IPS-18a (cell line): ENCODE results near the gene FECH.
"Not testable (repeated sequence)": the region's sequence is repeated elsewhere in the genome, so short reads cannot be mapped to it uniquely, and the experiment has no call there.

Source experiments
- H3K27ac ChIP-seq: one replicate; pipeline ENCODE4 v1.5.1; 2013; ENCODE audit warnings: low read length
- H3K27me3 ChIP-seq: one replicate; pipeline ENCODE4 v1.6.1; 2013; ENCODE audit warnings: mild to moderate bottlenecking, low read length; ENCODE audit not compliant: control insufficient read depth, insufficient read depth
- H3K36me3 ChIP-seq: one replicate; pipeline ENCODE4 v1.6.1; 2013; ENCODE audit warnings: low read depth, low read length; ENCODE audit not compliant: control insufficient read depth
- H3K4me1 ChIP-seq: one replicate; pipeline ENCODE4 v1.6.1; 2013; ENCODE audit warnings: low read depth, low read length; ENCODE audit not compliant: control insufficient read depth
- H3K4me3 ChIP-seq: one replicate; pipeline ENCODE4 v1.5.1; 2013; ENCODE audit warnings: low read length
- H3K9ac ChIP-seq: one replicate; pipeline ENCODE4 v1.6.1; 2013; ENCODE audit warnings: mild to moderate bottlenecking, low read length, moderate library complexity
- H3K9me3 ChIP-seq: one replicate; pipeline ENCODE4 v1.6.1; 2013; ENCODE audit warnings: low read depth, low read length; ENCODE audit not compliant: control insufficient read depth

The FECH gene

GRCh38 chr18:57618910-57619309, 32.4 kb upstream of the FECH start:
- peaks cover 33% of the 10 kb centered on the region for H3K36me3 ChIP-seq
- no peak overlapping the region for H3K27ac ChIP-seq
- H3K27me3 ChIP-seq: no peaks in the 10 kb centered on the region
- peaks cover 7% of the 10 kb centered on the region for H3K4me1 ChIP-seq
- no peak overlapping the region for H3K4me3 ChIP-seq
- no peak overlapping the region for H3K9ac ChIP-seq
- no peaks in the 10 kb centered on the region for H3K9me3 ChIP-seq

GRCh38 chr18:57603871-57604270, 17.4 kb upstream of the FECH start:
- Histone ChIP-seq H3K36me3 (peaks cover 93% of the 10 kb centered on the region), H3K9ac (no peak overlapping the region), H3K27ac (no peak overlapping the region), H3K27me3 (no peaks in the 10 kb centered on the region), H3K4me3 (no peak overlapping the region), H3K4me1 (no peaks in the 10 kb centered on the region), H3K9me3 (no peaks in the 10 kb centered on the region)

- Histone ChIP-seq H3K9ac (no peak overlapping the region), H3K36me3 (peaks cover 22% of the 10 kb centered on the region), H3K27ac (no peak overlapping the region), H3K4me1 (no peaks in the 10 kb centered on the region), H3K4me3 (no peak overlapping the region), H3K27me3 (no peaks in the 10 kb centered on the region), H3K9me3 (no peaks in the 10 kb centered on the region)
Measured at GRCh38 chr18:57595347-57595746, 8.8 kb upstream of the FECH start.

- H3K27me3 ChIP-seq, H3K9ac ChIP-seq, H3K4me1 ChIP-seq, H3K4me3 ChIP-seq, H3K27ac ChIP-seq, H3K36me3 ChIP-seq, H3K9me3 ChIP-seq: not testable (repeated sequence)
Measured at GRCh38 chr18:57592716-57593115, 6.2 kb upstream of the FECH start.

GRCh38 chr18:57589161-57589560, 2.7 kb upstream of the FECH start:
- Histone ChIP-seq H3K4me1 (peaks cover 13% of the 10 kb centered on the region), H3K27me3 (no peaks in the 10 kb centered on the region), H3K9ac (no peak overlapping the region), H3K36me3 (no peaks in the 10 kb centered on the region), H3K9me3 (no peaks in the 10 kb centered on the region), H3K4me3 (no peak overlapping the region), H3K27ac (no peak overlapping the region)

GRCh38 chr18:57587098-57587661, 678 bp upstream of the FECH start:
- Histone ChIP-seq H3K27me3 (no peaks in the 10 kb centered on the region), H3K4me1 (peaks cover 13% of the 10 kb centered on the region), H3K9ac (peak overlapping the region; percentile 58), H3K9me3 (no peaks in the 10 kb centered on the region), H3K36me3 (no peaks in the 10 kb centered on the region), H3K27ac (no peak overlapping the region), H3K4me3 (peak overlapping the region; percentile 66)

GRCh38 chr18:57585855-57586250, 649 bp downstream of the FECH start:
- Histone ChIP-seq H3K4me1 (peaks cover 13% of the 10 kb centered on the region), H3K27ac (no peak overlapping the region), H3K4me3 (peak overlapping the region; percentile 66), H3K36me3 (no peaks in the 10 kb centered on the region), H3K27me3 (no peaks in the 10 kb centered on the region), H3K9ac (peak overlapping the region; percentile 58), H3K9me3 (no peaks in the 10 kb centered on the region)

GRCh38 chr18:57585421-57585820, 1.1 kb downstream of the FECH start:
- H3K27me3 ChIP-seq: no peaks in the 10 kb centered on the region
- H3K36me3 ChIP-seq: no peaks in the 10 kb centered on the region
- no peak overlapping the region for H3K27ac ChIP-seq
- H3K9ac ChIP-seq: no peak overlapping the region
- H3K4me1 ChIP-seq: peaks cover 13% of the 10 kb centered on the region
- peak overlapping the region; percentile 66 for H3K4me3 ChIP-seq
- H3K9me3 ChIP-seq: no peaks in the 10 kb centered on the region

GRCh38 chr18:57584444-57584843, 2.1 kb downstream of the FECH start:
- H3K27me3 ChIP-seq: no peaks in the 10 kb centered on the region

GRCh38 chr18:57583297-57583835, 3.1 kb downstream of the FECH start:
- Histone ChIP-seq H3K4me1 (peaks cover 13% of the 10 kb centered on the region), H3K4me3 (no peak overlapping the region), H3K27ac (no peak overlapping the region), H3K27me3 (no peaks in the 10 kb centered on the region), H3K9ac (no peak overlapping the region), H3K36me3 (peaks cover 4% of the 10 kb centered on the region), H3K9me3 (no peaks in the 10 kb centered on the region)

More at GRCh38 chr18:57584444-57584843, 2.1 kb downstream of the FECH start:
- Histone ChIP-seq H3K9me3 (no peaks in the 10 kb centered on the region), H3K36me3 (peaks cover 2% of the 10 kb centered on the region), H3K27ac (no peak overlapping the region), H3K4me1 (peaks cover 13% of the 10 kb centered on the region), H3K9ac (no peak overlapping the region), H3K4me3 (no peak overlapping the region)

- H3K9ac ChIP-seq: no peak overlapping the region
- H3K27me3 ChIP-seq: no peaks in the 10 kb centered on the region
Measured at GRCh38 chr18:57581301-57581934, 5.1 kb downstream of the FECH start.

GRCh38 chr18:57579934-57580333, 6.6 kb downstream of the FECH start:
- Histone ChIP-seq H3K9me3 (no peaks in the 10 kb centered on the region), H3K4me1 (no peaks in the 10 kb centered on the region), H3K9ac (no peak overlapping the region), H3K27ac (no peak overlapping the region), H3K36me3 (peaks cover 7% of the 10 kb centered on the region), H3K27me3 (no peaks in the 10 kb centered on the region), H3K4me3 (no peak overlapping the region)

More at GRCh38 chr18:57581301-57581934, 5.1 kb downstream of the FECH start:
- Histone ChIP-seq H3K36me3 (peaks cover 7% of the 10 kb centered on the region), H3K9me3 (no peaks in the 10 kb centered on the region), H3K4me1 (peaks cover 6% of the 10 kb centered on the region), H3K27ac (no peak overlapping the region), H3K4me3 (no peak overlapping the region)
